Embryonic facial prominence (tissue), 1 donor: ENCODE measurements around the gene TSHZ2.
A peak's percentile ranks its signal among the peaks of the same experiment; 100 is the strongest.
"Not testable (repeated sequence)": the region's sequence is repeated elsewhere in the genome, so short reads cannot be mapped to it uniquely, and the experiment has no call there.

Experiments
- DNase-seq: peaks from one replicate; pipeline ENCODE4 v3.0.0-alpha.2; 2016; ENCODE audit errors: extremely low spot score

TSHZ2 gene

GRCh38 chr20:53342429-53342828 lies 370.3 kb downstream of the TSHZ2 start:
- DNase-seq, result no peak

GRCh38 chr20:53343448-53343847 lies 371.3 kb downstream of the TSHZ2 start:
- no peak for DNase-seq

- DNase-seq, result no peak
Measured at GRCh38 chr20:53344891-53345290, 372.7 kb downstream of the TSHZ2 start.

GRCh38 chr20:53345536-53346334 lies 373.6 kb downstream of the TSHZ2 start:
- no peak for DNase-seq

- no peak for DNase-seq
Measured at GRCh38 chr20:53346335-53346648, 374.1 kb downstream of the TSHZ2 start.

GRCh38 chr20:53349730-53350129 lies 377.6 kb downstream of the TSHZ2 start:
- no peak for DNase-seq

GRCh38 chr20:53352727-53353440 lies 380.7 kb downstream of the TSHZ2 start:
- DNase-seq, result no peak

- no peak for DNase-seq
Measured at GRCh38 chr20:53354314-53354713, 382.2 kb downstream of the TSHZ2 start.

- DNase-seq, result no peak
Measured at GRCh38 chr20:53355790-53356189, 383.6 kb downstream of the TSHZ2 start.

- no peak for DNase-seq
Measured at GRCh38 chr20:53359425-53359824, 387.3 kb downstream of the TSHZ2 start.

GRCh38 chr20:53360852-53361251 lies 388.7 kb downstream of the TSHZ2 start:
- DNase-seq, result no peak

- DNase-seq, result no peak
Measured at GRCh38 chr20:53362736-53363135, 390.6 kb downstream of the TSHZ2 start.

- no peak for DNase-seq
Measured at GRCh38 chr20:53364646-53365045, 392.5 kb downstream of the TSHZ2 start.

- DNase-seq, result no peak
Measured at GRCh38 chr20:53365076-53365475, 392.9 kb downstream of the TSHZ2 start.

GRCh38 chr20:53365539-53366075 lies 393.4 kb downstream of the TSHZ2 start:
- no peak for DNase-seq

GRCh38 chr20:53366928-53367327 lies 394.8 kb downstream of the TSHZ2 start:
- not testable (repeated sequence) for DNase-seq

- DNase-seq, result no peak
Measured at GRCh38 chr20:53369871-53370270, 397.7 kb downstream of the TSHZ2 start.

GRCh38 chr20:53370345-53370961 lies 398.3 kb downstream of the TSHZ2 start:
- no peak for DNase-seq

- no peak for DNase-seq
Measured at GRCh38 chr20:53371216-53371615, 399.1 kb downstream of the TSHZ2 start.

- no peak for DNase-seq
Measured at GRCh38 chr20:53376021-53376420, 403.9 kb downstream of the TSHZ2 start.

GRCh38 chr20:53379014-53379832 lies 407.1 kb downstream of the TSHZ2 start:
- no peak for DNase-seq

- DNase-seq, result peak; percentile 29
Measured at GRCh38 chr20:53379833-53380120, 407.6 kb downstream of the TSHZ2 start.
